Measurements from ENCODE around the gene TRIM65.

DNA sequence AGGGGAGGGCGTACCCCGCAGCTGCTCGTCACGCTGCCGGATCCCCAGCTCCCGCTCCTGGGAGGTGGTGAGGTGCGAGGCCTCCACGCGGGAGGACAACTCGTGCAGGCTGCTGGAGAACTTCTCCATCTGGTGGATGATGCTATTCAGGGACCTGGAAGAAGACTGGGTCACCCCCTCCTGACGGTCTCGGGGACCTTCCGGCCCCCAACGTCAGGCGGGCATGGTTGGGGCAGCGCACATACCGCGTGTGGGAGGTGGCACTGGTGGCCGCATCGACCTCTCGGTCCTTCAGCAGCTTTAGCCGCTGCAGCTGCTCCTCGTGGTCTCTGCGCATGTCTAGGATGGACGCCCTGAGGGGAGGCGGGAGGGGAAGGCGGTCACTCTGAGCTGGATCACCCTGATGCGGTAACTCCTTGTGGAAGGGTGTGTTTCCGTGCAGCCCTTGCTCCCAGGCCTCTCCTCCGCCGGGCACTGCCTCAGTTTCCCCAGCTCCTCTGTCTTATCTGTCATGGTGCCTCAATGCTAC, 21.2 kb upstream of the TRIM65 start:
- no peak for TF ChIP-seq POLR2AphosphoS5 (IDR thresholded peaks at IDR 0.05; ENCODE audit: low read depth, low read length)
- TF ChIP-seq, protein P1, sequence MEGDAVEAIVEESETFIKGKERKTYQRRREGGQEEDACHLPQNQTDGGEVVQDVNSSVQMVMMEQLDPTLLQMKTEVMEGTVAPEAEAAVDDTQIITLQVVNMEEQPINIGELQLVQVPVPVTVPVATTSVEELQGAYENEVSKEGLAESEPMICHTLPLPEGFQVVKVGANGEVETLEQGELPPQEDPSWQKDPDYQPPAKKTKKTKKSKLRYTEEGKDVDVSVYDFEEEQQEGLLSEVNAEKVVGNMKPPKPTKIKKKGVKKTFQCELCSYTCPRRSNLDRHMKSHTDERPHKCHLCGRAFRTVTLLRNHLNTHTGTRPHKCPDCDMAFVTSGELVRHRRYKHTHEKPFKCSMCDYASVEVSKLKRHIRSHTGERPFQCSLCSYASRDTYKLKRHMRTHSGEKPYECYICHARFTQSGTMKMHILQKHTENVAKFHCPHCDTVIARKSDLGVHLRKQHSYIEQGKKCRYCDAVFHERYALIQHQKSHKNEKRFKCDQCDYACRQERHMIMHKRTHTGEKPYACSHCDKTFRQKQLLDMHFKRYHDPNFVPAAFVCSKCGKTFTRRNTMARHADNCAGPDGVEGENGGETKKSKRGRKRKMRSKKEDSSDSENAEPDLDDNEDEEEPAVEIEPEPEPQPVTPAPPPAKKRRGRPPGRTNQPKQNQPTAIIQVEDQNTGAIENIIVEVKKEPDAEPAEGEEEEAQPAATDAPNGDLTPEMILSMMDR (IDR thresholded peaks at IDR 0.05), result no peak

Data from Panc1 (cell line).